Measurements from ENCODE around the gene SKIDA1.

The SKIDA1 gene

DNA sequence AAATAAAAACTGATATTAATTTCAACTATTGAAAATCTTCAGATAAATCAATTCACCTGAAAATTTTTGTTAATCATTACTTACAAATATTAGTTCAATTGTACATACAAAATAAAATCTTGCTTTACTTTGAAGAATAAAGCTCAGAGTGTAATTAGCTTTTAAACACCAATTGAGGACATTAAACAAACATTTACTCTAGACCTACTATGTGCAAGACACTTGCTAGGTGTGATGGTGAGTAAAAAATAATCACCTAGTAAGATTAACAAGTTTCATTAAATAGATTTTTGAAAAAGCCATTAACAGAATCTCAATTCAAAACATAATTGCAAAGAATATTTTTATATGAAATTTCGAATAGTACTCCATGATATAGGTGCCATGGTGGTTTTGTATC lies 4.7 kb upstream of the SKIDA1 start:
- H3K4me3 ChIP-seq (ENCODE audit: low read length), result no peak overlapping the region
- DNase-seq (ENCODE audit: low read depth, low spot score), result no peak

DNA sequence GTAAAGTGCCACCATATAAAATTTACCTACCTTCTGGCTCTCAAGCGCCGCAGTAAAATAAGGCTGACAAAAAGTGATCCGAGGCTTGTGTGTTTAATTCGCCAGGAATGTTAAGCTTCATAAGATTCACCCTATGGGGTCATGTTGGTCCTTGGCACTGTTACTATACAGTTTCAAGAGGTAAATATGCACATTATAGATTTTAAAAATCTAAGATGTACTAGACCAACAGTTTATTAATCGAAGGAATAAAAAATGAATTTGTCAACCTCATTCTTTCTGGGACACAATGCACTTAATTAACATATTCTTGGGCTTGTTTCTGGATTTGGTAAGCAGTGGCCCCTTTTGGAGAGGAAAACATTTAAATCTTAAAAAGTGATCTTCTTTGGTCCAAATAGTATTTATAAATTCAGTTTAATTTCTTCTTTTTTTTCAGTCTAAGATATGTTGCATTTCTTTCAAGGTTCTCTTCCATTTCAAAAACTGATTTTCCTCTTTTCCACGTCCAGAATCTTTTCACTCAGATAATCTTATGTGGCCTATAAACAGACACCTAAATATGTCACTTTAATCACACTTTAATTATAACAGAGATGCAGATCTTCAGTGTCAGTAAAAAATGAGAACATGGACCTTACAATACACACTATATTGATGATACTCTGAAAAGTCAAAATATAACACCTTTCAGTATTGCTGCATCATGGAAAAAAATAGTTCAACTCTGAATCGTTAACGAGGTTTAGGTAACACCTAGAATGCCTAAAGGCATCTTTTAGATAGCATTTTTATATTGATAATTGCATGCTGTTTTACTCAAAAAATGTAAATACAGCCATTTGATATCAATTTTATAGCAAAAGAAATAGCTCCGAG lies 3.8 kb upstream of the SKIDA1 start:
- H3K4me3 ChIP-seq (ENCODE audit: low read length), result no peak overlapping the region
- DNase-seq (ENCODE audit: low read depth, low spot score), result no peak

DNA sequence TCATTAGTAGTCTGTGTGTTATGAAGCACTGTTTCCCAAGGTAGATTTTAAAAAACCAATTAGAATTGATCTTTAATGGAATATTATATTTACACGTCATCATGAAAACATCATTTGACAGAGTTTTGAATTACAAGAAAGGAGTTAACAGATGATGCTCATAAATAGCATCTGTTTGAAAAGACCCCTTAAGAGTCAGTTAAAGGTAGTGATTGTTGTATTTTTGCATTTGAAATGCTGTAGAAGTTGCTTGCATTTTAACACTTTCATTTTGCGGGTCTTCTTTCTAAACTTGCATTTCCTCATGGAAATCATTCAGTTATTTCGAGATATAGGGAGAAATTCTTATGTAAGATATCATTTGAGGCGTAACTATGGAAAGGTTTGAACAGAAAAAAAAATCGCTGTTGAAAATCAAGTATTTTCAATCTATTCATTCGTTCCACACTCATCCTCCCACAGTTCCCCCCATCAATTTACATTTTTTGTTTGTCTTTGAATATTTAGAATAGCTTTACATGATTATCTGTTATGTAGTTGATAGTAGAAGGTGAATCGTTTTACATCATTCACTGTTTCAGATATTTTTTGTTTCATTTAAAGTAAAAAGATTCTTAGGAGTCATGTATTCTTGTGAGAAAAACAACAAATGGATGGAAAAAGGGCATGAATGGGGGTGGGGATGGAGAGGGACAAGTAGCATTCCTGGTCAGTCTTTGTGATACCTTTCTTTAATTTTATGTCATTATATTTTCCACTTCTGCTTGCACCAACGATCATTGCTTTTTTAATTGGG lies 3.0 kb upstream of the SKIDA1 start:
- no peak for DNase-seq (ENCODE audit: low read depth, low spot score)
- H3K4me3 ChIP-seq (ENCODE audit: low read length), result no peak overlapping the region

DNA sequence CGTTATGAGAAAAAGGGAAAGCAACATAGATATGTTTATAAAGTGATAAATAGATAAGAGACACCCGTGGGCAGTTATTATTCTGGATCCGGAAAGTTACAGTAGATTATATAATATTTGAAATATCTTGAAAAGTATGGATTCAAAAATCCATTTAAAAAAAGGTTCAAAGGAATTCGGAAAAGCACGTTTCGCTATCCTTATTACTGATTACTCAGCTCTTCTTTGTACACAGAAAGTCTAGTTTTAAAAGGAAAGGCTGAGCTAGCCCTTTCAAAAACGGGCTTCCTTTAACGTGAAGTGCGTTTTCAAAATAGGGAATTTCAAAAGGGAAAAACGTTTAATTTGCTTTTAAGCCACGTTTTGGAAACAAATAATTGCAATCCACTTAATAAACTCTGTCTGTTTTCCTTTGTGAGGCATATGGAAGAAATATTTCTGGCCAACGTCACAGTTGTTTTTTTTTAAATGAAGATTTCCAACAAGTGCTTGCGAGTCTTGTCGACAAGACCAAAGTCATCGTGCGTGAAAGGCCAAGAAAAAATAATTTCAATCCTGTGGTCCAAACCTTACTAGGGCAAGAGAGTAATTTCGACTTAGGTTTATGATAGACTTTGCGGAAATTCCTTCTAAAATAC lies 2.2 kb upstream of the SKIDA1 start:
- H3K4me3 ChIP-seq (ENCODE audit: low read length), result peak overlapping the region; percentile 68
- no peak for DNase-seq (ENCODE audit: low read depth, low spot score)

DNA sequence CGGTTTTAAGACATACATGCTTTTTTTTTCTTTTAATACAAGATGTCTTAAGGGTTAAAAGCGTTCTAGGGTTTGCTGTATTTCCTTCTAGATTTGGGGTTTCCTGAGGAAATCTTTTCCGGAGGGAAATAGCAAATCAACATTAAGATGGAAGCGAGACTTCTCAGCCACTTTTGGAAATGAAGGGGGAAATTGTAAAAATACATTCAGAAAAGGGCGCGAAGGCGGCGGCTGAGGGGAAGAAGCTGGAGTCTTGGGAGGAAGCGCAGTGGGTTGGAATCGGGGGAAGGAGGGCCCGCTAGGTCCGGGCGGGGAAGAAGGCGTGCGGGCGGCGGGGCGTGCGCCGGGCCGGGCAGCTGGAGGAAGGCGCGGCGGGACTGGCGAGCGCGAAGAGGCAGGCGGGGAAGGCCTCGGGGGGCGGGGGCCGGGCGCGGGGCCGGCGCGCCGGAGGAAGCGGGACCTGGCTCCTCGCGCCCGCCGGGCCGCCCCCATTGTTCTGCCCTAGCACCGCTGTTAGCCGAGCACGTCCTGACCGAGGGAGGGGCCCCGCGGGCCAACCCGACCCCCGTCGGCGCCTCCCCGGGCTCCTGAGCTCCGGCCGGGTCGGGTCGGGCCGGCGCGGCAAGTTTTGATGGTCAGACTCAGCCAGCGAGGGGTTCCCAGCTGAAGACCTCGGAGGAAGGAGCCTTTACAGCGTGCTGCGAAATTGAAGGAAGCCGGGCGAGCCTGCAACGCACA lies 1.5 kb upstream of the SKIDA1 start:
- DNase-seq (ENCODE audit: low read depth, low spot score), result no peak
- peak overlapping the region; percentile 68 for H3K4me3 ChIP-seq (ENCODE audit: low read length)

DNA sequence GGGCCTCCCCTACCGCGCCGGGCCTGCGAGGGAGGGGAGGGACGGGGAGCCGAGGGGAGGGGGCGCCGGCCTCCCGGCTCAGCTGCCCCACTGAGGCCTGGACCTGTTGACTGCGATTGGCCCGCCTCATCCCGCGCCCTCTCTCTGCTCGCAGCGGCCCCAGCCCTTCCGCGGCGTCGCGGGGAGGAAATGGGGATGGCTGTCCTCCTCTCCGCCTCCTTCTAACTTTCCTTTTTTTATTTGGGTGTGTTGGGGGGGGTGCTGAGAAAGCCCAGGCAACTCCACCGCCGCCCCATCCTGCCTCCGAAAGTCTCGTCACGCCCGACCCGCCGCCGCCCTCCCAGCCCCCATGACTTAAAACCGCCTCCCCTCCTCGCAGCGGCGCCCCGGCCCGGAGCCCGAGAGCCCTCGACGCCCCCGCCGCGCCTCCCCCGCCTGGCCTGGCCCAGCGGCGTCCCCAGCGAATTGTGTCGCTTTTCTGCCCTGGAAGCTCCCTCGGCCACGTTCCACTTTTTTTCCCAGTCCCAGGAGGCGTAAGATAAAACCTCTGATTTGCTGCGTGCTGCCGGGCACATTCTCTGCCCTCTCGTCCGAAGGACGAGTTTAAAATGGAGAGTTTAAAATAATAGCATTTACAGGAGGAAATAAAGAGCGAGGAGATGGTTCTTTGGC lies 842 bp upstream of the SKIDA1 start:
- no peak for DNase-seq (ENCODE audit: low read depth, low spot score)
- peak overlapping the region; percentile 68 for H3K4me3 ChIP-seq (ENCODE audit: low read length)

DNA sequence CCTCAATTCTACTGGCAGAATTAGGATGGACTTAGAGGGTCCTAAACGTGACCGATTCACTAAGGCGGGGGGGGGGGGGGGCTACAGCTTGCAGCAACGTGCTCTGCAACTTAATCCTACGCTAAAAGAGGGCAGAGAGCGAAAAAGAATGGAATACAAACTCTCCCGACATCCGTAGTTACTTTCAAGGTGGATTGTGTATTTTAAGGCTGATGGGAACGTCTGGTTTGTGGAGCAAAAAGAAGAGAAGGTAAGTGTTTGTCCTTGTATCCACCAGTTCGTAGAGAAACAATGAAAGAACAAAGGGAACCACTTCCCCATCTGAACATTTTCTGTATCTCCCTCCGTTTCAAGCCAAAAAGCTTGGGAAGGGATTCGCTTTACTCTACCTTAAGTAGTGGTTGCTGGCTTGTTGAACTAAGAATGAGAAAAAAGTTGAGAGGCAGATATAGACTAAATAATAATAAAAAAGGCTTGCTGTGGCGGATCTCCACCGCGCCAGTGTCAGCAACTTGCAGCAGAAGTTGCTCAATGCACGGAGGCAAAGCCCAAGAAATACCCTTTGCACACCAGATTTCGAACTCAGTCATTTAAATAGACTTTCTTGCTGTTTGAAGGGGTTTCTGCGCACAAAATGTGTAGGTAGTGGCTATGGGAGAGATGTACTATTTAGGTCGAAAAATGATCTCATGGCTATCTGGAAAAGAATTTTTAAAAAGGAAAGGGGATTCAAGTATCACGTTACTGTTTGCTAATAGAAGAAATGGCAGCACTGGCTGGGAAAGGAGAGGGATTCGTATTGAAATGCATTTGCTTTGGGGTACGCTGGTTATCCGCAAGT lies 736 bp downstream of the SKIDA1 start:
- no peak for DNase-seq (ENCODE audit: low read depth, low spot score)
- H3K4me3 ChIP-seq (ENCODE audit: low read length), result peak overlapping the region; percentile 68

DNA sequence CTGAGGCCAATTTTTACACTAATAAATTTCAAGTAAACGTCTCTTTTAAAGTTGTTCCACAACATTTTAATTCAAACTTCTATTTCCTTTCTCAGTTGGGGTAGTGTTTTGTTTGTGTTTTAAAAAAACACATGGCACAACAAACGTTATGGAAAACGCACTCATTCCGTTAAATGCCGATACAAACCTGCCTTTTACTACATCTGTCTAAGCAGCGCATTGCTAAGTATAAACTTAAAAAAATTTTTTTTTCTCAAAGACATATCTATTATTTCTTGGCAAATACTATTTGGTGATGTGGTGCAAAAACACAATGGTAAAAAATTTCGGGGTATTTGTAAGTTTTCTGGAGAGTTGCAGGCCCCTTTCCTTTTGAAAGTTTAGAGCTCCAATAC lies 1.4 kb downstream of the SKIDA1 start:
- no peak for DNase-seq (ENCODE audit: low read depth, low spot score)
- H3K4me3 ChIP-seq (ENCODE audit: low read length), result no peak overlapping the region

DNA sequence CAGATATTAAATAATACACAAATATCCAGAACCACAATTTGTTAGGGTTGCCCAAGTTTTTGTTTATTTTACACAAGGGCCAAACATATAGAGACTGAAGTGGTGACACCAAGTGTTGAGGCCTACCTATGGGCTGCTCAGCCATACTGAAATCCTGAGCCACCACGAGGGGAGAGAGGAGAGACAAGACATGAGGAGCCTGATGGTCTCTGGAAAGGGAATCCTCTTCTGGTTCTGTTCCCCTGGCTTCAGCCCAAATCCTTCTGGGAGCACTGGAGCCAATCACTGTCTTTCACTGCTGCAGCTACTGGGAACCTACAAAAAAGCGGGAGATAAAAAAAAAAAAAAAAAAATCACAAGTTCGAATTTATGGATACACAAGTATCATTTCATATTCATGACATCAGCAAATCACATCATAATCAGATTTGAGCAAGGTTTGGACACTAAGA lies 1.9 kb downstream of the SKIDA1 start:
- no peak for DNase-seq (ENCODE audit: low read depth, low spot score)
- H3K4me3 ChIP-seq (ENCODE audit: low read length), result no peak overlapping the region

DNA sequence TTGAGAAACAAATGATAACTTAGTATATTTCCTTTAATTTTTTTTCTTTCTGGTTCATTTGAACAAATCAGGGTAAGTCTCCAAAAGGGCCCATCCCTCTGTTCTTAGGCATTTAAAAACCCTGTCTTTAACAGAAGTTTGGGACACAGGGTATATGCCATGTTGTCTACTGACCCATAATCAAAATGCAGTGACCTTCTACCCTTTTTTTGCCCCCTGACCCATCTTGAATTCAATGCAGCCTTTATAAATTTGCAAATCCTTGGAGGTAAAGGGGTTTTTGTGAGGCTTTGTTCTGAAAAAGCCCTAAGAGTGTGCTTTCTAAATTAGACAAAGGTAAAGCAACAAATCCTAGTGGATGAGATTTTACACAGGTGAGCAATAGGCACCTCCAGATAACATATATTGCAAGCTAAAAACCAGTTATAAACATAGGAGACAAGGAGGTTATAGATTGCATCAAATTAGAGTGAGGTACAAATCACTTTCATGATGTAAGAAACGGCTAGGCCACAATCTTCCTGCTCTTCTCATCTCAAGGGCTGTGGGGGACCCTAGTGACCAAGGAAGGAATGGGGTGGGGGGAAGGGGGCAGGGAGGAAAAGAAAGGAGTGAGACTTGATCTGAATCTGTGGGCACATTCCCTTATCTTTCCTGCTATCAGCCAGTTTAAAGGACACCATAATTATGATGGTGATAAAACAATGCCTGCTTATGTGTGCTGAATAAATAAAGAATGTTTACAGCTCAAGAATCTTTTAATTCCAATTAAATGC lies 2.7 kb downstream of the SKIDA1 start:
- no peak overlapping the region for H3K4me3 ChIP-seq (ENCODE audit: low read length)
- no peak for DNase-seq (ENCODE audit: low read depth, low spot score)

DNA sequence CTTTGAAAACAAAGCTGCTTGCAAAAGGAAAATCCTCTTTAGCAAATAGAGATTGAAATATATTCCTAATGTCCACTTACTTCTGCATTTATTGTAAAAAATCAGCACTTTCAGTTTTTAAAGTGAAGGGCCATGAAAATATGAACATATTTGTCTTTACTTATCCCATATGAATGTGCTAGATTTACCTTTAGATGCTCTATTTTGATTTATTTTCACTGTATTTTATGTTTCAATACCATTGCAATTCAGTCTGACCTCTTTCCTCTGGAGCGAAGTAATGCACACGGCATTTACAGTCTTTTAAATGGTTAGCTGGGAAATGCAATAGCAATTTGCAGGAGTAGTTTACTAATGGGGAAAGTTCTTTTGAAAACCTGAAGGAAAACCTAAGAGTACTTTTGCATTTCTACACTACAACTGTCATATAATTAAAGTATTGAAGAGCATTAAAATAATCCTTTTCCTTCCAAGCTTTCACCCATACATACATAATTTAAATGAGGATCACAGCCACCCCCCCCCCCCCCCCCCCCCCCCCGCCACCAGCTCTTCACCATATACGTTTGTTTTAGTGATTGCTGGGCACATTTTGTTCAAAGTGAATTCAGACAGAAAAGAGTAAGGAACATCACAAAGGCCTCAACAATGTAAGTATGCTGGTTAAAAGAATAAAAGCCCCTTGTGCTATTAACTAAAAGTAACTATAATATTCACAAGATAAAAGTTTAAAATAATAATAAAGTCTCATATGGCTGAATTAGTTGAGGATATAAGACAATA lies 3.5 kb downstream of the SKIDA1 start:
- DNase-seq (ENCODE audit: low read depth, low spot score), result no peak
- H3K4me3 ChIP-seq (ENCODE audit: low read length), result no peak overlapping the region

DNA sequence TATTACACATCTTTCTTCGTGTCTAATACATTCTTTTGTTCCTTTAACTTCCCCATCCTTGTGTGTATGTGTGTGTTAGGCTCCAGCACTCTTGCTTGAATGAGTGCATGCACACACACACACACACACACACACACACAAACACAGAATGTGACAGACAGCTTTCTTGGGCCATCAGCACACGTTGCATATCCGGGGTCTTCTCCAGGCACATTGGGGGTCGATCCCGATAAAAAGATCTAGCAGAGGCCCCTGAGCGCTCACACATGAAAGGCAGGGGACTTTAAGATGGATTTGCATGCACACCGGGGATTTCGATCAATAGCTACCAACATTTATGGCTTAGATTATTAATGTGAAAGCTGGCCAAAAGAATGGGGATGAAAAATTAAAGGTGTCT lies 4.5 kb downstream of the SKIDA1 start:
- DNase-seq (ENCODE audit: low read depth, low spot score), result no peak
- no peak overlapping the region for H3K4me3 ChIP-seq (ENCODE audit: low read length)

DNA sequence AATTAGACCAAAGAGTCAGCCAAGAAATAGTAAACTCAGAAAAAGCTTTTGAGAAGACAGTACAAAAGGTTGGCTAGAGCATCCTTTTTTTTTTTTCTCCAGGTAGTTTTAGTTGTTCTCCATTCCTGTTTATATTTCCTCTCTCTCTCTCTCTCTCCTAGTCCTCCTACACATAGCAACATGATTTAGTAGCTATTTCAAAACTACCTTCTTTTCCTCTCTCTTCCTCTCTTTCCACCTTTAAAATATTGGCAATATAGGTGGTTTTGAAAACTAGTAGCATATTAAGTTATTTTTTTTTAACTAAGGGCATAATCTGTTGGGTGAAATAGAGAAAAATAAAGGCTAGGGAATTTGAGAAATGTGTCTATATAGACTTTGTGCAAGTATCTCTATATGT lies 5.0 kb downstream of the SKIDA1 start:
- DNase-seq (ENCODE audit: low read depth, low spot score), result no peak
- no peak overlapping the region for H3K4me3 ChIP-seq (ENCODE audit: low read length)

DNA sequence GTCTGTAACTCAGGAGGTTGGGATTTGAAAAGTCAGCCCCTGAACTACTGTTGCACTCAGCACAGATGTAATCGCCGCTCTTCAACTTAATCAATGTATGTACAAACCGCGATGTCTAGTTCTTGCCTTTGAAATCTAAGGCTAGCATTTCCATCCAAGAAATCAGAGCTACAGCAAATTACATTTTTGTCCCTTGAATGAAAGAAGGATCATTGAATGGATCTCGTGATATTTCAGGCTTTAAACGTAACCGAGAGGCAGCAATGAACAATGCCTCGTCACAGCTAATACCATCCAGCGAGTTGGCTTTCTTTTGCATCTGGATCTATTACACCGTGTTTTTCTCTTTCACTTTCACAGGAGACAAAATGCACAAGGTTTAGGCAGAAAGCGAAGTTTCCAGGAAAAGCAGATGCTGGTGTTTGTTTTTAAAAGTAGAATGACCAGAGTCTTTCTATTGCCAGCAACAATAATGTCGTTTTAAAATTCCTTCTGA lies 5.5 kb downstream of the SKIDA1 start:
- H3K4me3 ChIP-seq (ENCODE audit: low read length), result no peak overlapping the region
- DNase-seq (ENCODE audit: low read depth, low spot score), result no peak

DNA sequence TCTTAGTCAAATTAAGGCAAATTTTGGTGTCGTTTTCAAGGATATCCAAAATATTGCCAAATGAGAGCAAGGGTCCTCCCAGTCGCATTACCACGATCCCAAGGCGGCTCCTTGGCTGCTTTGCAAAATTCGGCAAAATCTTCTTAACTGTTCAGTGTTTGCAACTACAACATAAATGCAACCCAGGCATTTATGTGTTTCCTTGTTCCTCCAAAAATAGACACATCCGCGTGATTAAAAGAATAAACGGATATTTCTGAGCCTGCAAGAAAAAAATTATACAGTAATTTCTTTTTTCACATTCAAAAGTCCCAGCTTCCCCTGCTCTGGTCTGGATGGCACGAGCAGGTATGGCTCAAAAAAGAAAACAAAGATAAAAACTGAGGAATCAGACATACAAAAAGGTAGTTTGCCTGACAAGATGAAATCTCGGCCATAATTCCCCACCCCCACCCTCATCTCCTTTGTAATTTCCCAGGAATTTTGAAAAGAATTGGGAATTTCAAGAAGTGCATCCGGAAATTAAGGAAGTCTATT lies 6.0 kb downstream of the SKIDA1 start:
- DNase-seq (ENCODE audit: low read depth, low spot score), result no peak
- no peak overlapping the region for H3K4me3 ChIP-seq (ENCODE audit: low read length)
